HG03558 (cell line): ENCODE results near the gene OR8B3.
"Not testable (repeated sequence)": the region's sequence is repeated elsewhere in the genome, so short reads cannot be mapped to it uniquely, and the experiment has no call there.

ENCODE experiments used
- ATAC-seq: cut with Tn5 transposase; IDR thresholded peaks from one replicate; pipeline ENCODE4 v1.9.1; 2021; ENCODE audit warnings: moderate number of reproducible peaks; ENCODE audit not compliant: unreplicated experiment; ENCODE audit errors: extremely low read depth

The OR8B3 gene, protein sequence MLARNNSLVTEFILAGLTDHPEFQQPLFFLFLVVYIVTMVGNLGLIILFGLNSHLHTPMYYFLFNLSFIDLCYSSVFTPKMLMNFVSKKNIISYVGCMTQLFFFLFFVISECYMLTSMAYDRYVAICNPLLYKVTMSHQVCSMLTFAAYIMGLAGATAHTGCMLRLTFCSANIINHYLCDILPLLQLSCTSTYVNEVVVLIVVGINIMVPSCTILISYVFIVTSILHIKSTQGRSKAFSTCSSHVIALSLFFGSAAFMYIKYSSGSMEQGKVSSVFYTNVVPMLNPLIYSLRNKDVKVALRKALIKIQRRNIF

GRCh38 chr11:124398924-124399323 lies at the start of gene OR8B3:
TSS of gene OR8B3 (minus strand) at chr11:124399024. CDS start at chr11:124397351, 1,673 bp downstream.
- no peak for ATAC-seq

GRCh38 chr11:124446916-124447315 lies 48.1 kb upstream of the OR8B3 start:
- no peak for ATAC-seq

GRCh38 chr11:124445646-124446150 lies 46.9 kb upstream of the OR8B3 start, which contains the start of gene OR8B8:
TSS of gene OR8B8 (minus strand) at chr11:124445696. CDS start at chr11:124441085, 4,611 bp downstream.
- ATAC-seq: no peak

- ATAC-seq: no peak
Measured at GRCh38 chr11:124442847-124443246, 44.0 kb upstream of the OR8B3 start.

GRCh38 chr11:124442442-124442841 lies 43.6 kb upstream of the OR8B3 start:
- ATAC-seq: no peak

DNA sequence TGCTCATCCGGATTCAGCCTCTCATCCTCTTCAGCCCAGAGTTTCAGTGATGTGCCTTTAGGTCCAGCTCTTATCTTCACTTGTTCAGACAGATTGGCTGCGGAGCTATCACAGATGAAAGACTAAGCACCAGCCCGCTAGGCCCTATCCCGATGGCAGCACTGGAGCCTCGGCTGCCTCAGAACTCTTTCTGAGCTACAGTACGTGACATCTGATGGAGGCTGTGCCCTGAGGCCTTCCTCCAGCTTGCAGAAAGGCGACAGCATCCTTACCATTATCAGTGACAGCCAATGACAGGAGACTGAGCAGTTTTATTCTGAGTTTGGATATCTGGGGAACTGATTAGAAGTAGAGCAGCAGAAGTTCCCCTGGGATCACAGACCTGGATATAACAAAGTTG lies 42.7 kb upstream of the OR8B3 start:
- no peak for ATAC-seq

DNA sequence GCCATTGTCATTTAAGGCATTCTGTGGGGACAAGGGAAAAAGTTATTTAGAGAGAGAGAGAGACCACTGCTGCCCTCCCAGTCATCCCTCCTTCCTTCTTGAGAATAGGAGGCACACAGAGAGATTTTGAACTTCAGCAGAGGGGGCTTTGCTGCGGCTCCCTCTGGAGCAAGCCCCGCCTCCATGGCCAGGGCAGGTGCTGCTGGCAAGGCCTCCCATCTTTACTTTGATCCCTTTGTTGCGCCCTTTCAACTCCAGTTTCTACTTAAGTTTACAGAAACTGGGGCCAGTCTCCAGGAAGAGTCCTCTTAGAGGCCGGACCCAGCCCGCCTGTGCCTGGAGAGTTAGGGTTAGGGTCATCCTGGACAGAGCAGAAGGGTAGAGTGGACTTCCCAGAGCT lies 42.3 kb upstream of the OR8B3 start:
- ATAC-seq: no peak

DNA sequence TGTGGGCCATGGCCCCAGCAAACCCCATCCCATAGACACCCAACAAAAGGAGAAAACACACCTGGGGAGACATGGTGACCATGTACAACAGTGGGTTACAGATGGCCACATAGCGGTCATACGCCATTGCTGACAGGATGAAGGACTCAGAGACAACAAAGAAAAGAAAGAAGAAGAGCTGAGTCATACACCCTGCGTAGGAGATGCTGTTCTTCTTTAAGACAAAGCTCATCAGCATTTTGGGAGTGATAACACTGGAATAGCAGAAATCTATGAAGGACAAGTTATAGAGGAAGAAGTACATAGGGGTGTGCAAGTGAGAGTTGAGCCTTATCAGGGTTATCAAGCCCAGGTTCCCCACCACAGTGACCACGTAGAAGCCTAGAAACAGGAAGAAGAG lies 41.8 kb upstream of the OR8B3 start:
- ATAC-seq: no peak

DNA sequence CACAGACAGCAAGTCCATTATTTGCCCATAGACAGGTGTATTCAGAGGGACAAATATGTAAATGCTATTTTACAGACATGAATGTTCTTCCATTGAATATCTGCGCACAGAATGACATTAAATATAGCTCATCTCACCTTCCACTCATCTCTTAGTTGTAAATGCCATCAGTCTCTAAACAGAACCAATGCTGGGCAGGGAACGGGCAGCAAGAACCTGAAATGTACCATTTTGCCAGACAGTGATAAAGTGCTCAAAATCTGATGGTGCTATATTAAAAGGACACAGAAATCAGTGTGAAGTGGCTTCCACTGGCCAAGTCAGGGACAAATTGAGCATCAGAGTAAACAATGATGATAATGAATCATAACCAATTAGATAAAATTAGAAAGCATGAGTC lies 35.9 kb upstream of the OR8B3 start:
- ATAC-seq: no peak

- ATAC-seq: no peak
Measured at GRCh38 chr11:124429599-124429998, 30.8 kb upstream of the OR8B3 start.

DNA sequence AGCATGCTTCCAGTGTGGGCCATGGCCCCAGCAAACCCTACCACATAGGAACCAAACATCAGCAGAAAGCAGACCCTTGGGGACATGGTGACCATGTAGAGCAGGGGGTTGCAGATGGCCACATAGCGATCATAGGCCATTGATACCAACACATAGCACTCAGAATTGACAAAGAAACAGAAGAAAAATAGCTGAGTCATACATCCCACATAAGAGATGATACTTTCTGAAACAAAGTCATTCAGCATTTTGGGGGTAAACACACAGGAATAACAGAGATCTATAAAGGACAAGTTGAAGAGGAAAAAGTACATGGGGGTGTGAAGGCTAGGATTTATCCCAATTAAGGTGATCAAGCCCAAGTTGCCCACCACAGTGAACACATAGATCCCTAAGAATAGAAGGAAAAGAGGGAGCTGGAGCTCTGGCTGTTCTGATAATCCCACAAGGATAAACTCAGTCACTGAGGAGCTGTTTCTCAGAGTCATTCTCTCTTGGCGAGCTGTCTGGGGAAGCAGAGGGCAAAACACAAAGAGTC lies 25.6 kb upstream of the OR8B3 start, which contains the start of gene OR8B4:
TSS of gene OR8B4 (minus strand) at position 488 of the 538 bp plus-strand sequence. CDS start at position 488, 0 bp downstream.
- no peak for ATAC-seq

DNA sequence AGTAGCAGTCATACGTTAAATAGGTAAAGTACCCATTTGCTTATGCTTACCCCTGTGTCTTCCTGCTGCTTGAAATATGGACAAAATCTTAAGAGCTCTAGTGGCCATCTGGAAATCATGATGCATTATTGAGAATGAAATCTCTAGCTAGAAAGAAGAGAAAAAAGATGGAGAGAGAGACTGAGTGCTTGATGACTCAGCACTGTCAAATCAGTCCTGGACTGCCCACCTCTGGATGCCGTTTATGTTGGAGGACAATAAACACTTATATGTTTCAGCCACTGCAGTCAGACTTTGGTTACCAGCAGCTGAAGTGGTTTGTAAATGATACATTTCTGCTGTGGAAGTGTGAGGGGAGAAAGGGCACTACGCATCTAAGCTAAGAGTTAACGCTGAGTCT lies 22.2 kb upstream of the OR8B3 start:
- ATAC-seq: no peak

GRCh38 chr11:124415356-124415923 lies 16.6 kb upstream of the OR8B3 start:
- no peak for ATAC-seq

DNA sequence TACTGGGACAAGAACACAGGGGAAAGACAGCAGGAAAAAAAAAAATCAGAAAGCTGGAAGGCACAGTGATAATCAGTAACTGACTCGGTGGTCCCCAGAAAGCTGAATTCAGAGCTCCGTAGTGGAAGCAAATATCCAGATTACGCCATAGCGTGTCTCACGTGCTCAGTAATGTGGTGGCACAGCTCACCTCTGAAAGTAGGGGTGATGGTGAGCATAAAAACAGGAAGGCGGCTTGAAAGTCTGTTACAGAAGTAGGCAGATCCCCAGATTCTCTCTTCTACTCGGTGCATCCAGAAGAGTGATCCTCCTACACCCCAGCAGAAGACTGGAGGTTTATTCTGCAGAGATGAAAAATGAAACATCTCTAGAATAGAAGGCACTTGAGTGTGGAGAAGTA lies 11.1 kb upstream of the OR8B3 start:
- no peak for ATAC-seq

GRCh38 chr11:124405581-124405980 lies 6.8 kb upstream of the OR8B3 start:
- no peak for ATAC-seq

DNA sequence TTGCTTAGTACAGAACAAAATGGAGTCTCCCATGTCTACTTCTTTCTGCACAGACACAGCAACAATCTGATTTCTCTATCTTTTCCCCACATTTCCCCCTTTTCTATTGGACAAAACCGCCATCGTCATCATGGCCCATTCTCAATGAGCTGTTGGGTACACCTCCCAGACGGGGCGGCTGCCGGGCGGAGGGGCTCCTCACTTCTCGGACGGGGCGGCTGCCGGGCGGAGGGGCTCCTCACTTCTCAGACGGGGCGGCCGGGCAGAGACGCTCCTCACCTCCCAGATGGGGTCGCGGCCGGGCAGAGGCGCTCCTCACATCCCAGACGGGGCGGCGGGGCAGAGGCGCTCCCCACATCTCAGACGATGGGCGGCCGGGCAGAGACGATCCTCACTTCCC lies 4.4 kb upstream of the OR8B3 start:
- not testable (repeated sequence) for ATAC-seq

- no peak for ATAC-seq
Measured at GRCh38 chr11:124402326-124402922, 3.6 kb upstream of the OR8B3 start.

- ATAC-seq: not testable (repeated sequence)
Measured at GRCh38 chr11:124396847-124397246, 2.0 kb downstream of the OR8B3 start.

DNA sequence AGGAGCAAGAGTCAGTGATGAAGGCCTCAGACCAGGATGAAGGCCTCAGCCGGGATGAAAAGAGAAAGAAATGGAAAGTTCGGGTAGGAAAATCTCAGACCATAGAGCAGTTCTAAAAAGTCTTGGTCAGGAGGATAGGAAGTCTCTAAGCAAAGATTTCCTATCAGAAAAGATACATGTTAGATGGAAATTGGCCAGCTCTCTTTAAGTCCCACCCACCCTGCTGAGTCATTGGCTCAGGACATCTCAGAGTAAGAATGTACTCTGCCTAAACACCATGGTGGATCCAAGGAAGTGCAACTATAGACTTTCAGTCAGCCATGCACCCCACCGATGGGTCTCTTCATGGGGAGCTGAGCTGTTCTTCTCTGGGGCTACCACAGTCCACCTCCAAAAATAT lies 4.4 kb downstream of the OR8B3 start:
- ATAC-seq: no peak

- no peak for ATAC-seq
Measured at GRCh38 chr11:124384399-124384798, 14.4 kb downstream of the OR8B3 start, which contains the start of gene OR8B2. TSS of gene OR8B2 (minus strand) at chr11:124384499. CDS start at chr11:124383343, 1,156 bp downstream.

DNA sequence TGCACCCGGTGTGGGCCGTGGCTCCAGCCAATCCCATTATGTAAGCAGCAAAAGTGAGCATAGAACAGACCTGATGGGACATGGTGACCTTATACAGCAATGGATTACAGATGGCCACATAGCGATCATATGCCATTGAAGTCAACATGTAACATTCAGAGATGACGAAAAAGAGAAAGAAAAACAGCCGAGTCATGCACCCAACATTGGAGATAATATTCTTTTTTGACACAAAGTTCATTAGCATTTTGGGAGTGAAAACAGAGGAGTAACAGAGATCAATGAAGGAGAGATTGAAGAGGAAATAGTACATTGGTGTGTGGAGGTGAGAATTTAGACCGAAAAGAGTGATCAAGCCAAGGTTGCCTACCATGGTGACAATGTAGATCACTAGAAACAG lies 16.0 kb downstream of the OR8B3 start:
- not testable (repeated sequence) for ATAC-seq
